NCI-H128 (cell line): ENCODE results near the gene TDP1.
"Not testable (repeated sequence)": the region's sequence is repeated elsewhere in the genome, so short reads cannot be mapped to it uniquely, and the experiment has no call there.

Source experiments
- DNase-seq: peaks from one replicate; lab custom pipeline; 2025; ENCODE audit not compliant: unreplicated experiment; lab: John Stamatoyannopoulos, UW

Gene TDP1

DNA sequence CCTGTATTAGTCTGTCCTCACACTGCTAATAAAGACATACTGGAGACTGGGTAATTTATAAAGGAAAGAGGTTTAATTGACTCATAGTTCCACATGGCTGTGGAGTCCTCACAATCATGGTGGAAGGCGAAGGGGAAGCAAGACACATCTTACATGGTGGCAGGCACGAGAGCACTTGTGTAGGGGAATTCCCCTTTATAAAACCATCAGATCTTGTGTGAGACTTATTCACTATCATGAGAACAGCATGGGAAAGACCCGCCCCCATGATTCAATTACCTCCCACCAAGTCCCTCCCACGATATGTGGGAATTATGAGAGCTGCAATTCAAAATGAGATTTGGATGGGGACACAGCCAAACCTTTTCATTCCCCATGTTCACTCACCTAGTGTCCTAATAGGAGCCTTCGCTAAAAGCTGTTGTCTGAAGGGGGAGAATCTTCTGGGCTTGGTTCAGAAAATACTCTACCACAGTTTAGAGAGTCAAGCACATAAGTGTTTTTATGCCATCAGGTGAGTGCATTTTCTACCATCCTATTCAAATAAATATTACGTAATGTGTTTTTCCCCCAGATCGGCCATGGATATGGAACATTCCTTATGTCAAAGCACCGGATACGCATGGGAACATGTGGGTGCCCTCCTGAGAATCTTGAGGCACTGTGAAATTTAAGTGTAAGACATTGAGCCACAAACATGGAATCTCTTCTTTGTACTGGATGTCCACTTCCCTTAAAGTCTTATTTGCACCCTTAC is 86.9 kb downstream of the TDP1 start:
- no peak for DNase-seq

DNA sequence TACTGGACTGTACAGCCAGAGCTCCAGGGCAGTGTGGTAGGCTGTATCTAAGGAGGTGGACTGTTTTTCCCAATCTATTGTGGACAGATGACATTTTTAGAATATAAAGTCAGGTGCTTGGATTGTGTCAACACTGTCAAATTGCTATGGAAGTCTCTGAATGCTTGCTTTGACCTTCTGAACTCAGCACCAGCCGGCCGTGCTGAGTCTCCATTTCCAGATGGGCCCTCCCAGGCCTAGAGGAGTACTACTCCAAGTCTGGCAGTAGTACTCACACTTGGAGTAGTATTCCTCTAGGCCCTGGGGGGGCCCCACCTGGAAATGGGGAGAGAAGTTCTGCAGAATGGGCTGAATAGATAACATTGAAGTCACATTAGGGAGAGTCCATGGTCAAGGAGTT is 89.9 kb downstream of the TDP1 start:
- DNase-seq: no peak

DNA sequence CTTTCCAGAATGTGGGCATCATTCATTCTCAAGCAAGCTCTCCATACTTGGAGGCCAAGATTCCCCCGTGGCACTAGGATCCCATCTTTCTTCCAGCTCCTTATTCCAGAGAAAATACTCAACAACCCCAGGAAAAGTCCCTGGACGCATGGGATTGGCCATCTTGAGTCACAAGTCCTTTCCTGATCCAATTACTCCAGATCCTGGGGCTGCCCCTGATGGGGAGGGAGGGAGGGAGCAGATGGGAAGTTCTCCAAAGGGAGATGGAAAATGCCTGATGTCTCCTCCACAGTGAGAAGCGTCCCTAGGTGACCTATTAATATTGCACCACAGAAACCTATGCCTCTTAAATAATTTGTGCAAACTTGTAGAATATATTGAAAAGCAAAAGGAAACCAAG is 93.7 kb downstream of the TDP1 start:
- DNase-seq: no peak

DNA sequence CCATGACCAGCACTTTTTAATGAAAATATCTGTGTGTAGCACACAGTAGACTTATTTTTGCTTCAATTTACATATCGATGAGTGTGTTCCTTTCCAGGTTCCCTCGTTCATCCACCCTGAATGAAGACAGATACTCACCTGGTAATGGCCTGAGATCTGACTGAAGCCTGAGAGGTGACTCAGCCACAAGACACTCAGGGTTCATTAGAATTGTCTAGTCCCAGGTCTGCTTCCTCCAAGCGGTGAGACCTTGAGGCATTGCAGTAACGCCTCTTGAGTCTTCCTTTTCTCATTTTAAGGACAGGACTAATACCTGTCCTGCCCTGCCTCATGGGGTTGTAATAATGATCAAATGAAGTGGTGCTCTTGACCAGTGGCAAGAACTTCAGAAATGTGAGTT is 94.5 kb downstream of the TDP1 start:
- DNase-seq: no peak

DNA sequence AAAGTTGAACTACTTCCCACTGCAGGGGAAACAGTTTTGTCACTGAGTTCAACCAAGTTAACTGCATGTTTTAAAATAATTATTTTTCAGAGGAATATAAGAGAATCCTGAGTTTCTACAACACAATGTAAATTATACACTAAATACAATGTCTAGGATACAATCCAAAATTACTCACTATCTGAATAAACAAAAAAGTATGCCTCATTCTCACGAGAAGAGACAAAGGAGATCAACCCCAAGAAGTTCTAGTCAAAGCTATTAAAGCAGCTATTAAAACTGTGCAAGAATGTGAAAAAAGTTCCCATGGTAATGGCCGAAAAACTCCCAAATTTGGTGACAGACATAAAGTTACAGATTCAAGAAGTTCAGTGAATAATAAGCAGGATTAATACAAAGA is 97.3 kb downstream of the TDP1 start:
- DNase-seq: no peak

DNA sequence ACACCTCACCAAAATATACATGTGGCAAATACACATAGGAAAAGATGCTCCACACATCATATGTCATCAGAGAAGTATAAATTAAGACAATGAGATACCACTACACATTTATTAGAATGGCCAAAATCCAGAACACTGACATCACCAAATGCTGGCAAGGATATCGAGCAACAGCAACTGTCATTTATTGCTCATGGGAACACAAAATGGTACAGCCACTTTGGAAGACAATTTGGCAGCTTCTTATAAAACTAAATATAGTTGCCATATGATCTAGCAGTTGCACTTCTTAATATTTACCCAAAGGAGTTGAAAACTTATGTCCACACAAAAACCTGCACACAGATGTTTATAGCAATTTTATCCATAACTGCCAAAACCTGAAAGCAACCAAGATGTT is 99.1 kb downstream of the TDP1 start:
- no peak for DNase-seq

DNA sequence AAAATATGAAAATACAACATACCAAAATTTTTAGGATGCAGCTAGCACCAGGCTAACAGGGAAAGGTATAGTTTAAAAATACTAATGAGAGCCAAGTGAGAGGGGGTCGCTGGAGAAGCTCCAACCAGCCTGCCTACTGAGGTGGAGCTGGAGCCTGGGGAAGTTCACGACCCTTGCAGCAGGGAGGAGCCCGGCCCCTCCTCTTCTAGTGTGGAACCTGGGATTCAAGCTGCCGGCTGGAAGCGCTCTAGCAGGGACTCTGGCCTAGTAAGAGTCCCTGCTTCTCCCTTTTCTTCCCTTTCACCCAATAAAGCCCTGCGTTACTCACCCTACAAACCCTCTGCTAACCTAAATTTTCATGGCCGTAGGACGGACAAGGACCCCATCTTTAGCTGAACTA is 101.1 kb downstream of the TDP1 start:
- no peak for DNase-seq

DNA sequence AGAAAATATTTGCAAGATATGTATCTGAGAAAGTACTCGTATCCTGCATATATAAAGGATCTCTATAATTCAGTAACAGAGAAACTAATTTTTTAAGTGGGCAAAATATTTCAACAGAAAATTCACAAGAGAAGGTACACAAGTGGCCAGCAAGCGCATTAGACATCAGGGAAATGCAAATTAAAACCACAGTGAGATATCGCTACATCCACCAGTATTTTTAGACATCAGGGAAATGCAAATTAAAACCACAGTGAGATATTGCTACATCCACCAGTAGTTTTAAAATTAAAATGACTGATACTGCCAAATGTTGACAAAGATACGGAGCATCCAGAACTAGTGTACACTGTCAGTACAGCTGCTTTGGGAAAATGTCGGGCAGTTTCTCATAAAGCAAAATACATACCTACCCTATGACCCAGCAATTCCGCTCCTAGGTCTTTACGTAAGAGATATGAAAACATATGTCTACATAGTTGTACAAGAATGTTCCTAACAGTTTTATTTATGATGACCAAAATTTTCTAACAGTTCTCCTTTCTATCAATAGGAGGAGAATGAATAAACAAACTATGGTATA is 103.2 kb downstream of the TDP1 start:
- no peak for DNase-seq

DNA sequence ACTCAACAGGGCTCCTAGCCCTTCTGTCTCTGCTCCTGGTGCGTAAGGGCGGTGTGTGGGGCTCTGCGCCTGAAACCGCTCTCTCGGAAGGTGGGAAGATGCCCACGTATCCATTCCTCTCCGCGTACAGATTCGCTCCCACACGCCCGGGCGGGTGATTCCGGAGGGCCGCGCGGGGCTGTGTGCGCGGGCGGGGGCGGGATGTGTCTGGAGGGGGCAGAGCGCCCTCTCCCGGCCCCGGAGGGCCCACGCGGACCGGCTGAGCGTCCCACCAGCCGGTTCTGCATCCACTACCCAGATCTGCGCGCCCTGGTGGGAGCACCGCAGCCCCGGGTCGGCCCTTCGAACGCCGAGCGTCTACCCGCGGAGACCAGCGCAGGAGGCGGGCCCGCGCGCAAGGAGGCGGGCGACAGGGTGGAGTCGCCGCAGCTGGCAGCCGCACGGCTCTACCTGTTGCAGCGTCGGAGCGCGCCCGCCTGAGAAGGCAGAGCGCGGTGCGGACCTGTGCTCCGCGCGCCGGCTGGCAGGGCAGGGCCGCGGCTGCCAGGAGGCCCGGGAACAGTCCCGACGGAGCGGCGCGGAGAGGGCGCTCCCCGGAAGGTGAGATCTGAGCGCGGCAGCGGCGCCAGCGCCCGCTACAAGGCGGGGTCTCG is 104.7 kb downstream of the TDP1 start:
- peak; percentile 63 for DNase-seq

DNA sequence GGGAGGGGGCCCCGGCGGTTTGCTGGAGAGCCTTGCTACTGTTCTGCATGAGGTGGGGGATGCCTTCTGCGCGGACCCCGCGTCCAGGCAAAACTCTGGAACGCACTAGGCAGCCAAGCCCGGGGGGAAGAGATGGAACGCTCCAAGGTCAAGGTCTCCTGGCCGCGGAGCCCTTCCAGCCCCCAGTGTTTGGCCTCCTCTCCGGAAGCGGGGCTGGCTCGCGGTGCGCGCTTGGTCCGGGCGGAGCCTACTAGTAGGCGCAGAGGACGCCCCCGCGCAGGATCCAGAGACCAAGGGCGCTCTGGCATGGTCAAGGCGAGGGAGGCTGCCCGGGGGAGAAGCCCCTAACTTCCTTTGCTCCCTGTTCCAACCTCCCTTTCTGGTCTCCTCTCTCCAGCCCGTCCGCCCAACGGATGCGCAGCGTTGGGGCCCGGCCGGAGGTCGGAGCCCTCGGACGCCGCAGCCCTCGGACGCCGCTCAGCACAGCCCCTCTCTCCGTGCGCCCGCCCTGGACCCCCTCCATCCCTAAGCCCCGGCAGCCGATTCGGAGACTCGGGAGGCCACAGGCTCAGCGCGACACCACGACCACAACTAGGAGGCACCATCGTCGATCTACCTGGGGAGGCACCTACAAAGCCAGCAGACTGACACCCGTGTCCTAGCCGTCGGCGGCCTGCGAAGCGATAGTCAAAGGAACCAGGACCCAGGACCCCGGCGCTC is 105.4 kb downstream of the TDP1 start:
- DNase-seq: no peak

DNA sequence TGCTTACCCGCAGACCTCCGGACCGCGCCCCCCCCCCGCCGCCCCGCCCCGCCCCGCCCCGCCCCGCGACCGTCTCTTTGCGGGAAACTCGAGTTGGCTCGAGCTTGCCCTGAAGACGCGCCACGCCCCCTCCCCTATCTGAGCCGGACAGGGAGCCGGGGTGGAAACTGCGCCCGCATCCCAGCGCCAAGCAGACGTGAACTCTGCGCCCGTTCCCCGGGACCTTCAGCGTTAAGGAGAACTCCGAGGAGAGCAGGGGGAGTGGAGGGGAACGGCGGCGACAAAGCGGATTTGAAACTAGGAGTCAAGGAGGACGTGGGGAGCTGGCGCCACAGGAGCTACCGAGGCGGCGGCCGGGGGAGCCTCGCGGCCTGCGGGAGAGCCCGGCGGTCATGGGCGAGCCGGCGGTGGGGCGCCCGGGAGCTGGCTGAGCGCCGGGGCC is 106.0 kb downstream of the TDP1 start, which contains the start of gene KCNK13:
Gene KCNK13, plus strand, starts transcription at position 310 of the 442 bp plus-strand sequence. CDS start 212 bp downstream, outside the sequence.
- no peak for DNase-seq

DNA sequence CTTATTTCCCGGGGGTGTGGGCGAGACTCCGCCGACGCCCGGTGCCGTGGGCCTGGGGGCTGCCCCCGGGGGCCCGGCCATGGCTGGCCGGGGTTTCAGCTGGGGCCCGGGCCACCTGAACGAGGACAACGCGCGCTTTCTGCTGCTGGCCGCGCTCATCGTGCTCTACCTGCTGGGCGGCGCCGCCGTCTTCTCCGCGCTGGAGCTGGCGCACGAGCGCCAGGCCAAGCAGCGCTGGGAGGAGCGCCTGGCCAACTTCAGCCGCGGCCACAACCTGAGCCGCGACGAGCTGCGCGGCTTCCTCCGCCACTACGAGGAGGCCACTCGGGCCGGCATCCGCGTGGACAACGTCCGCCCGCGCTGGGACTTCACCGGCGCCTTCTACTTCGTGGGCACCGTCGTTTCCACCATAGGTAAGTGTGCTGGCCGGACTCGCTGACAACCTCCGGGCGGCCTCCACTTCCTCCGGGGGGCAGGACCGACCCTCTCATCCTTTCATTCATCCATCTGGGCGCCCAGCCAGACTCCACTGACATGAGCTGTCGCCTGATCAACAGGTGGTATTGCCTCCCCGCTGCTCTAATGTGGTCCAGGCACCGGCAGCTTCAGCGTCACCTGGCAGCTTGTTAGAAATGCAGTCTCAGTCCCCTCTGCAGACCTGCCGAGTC is 106.5 kb downstream of the TDP1 start:
- peak; percentile 26 for DNase-seq

DNA sequence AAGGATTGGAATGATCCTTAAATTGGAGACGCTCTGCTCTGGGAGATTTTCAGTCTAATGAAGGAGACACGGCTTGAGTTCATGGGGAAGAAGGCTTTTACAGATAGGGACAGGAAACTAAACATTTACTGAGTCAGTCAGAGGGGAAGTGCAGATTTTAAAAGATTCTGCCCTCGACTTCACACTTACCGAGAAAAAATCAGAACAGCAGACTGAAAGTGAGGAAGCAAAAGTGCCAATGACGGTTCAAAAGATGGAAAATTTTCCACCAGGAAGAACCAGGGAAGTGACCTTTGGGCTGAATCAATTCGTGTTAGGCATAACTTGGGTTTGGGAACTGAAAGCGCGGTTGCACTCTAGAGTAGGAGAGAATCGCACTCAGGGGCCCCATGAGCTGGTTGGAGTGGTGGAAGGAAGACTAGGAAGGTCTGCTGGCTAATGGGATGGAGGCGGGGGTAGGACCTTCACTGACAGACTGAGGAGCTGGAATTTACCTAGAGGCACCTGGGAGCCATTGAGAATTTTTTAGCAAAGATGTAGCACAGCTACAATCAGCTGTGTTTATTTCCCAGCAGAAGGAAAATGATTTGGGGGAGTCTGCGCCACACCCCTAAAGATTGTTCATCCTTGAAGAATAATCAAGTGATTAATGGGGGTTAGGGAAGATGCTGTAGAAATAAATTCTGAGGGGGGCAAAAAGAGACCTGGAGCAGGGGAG is 107.3 kb downstream of the TDP1 start:
- no peak for DNase-seq

DNA sequence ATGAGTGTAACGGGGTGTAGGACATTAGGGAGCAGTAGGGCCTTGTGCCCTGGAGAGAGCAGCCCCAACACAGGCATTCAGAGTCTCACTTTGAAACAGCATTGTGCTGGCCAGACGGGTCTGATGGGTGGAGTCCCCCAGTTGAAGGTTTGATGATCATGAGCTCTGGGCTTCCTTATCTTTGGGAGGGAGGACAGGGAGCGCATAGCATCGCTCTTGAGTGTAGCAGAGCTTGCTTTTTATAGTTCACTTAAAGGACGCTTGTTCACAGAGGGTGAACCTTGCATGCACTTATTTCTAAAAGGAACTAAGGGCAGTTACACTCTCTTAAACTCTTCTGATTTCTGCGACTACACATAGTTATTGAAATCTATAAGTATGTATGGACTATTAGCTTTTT is 116.6 kb downstream of the TDP1 start:
- DNase-seq: no peak

DNA sequence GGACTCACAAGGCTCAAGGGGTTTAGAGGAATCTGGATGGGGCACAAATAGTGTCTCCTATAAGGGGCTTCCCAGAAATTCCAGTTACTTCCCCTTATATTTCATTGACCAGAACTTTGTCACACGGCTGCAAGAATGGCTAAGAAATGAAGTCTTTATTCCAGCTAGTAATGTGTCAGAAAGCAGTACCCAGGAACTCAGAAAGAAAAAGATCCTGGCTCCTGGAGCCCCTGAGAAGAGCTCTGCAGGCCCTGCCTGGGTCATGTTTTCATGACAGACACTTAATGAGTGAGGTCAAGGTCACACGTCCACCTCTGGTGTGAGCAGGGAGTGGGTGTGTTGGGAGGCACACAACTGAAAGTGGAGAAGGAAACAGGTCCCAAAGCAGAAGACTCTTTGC is 123.8 kb downstream of the TDP1 start:
- DNase-seq: no peak

DNA sequence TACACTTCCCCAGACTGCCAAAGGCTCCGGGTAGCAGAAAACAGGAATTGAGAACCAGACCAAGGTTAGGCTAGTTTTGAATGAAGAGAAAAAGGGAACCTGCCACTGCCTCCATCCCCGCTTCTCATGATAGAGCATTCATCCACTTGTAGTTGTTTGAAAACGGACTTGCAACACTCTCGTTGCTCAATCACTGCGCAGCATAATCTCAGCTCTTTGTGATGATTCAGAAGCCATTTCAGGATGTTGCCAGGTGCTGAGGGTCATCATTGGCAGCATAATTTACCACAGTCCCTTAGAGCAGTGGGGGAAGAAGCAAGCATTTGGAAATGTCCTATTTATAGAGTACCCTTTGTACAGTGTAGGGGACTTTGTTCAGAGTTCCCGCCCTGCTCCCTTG is 131.7 kb downstream of the TDP1 start:
- DNase-seq: no peak

DNA sequence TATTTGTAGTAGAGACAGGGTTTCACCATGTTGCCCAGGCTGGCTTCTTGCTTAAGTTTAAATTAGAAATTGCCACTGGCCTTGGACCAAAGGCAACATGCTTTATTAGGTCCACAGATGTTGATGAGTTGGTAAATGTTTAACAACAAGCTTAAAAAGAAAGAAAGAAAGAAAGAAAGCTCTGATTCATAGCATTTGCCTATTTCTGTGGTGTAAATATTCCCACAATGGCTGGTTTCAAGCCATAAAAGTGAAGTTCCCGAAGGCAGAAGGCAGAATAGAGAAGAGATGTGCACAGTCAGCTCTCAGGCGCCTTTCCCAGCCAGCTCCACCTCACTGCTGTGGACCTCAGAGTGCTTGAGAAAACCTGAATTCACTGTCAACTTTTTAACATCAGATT is 132.4 kb downstream of the TDP1 start:
- no peak for DNase-seq

DNA sequence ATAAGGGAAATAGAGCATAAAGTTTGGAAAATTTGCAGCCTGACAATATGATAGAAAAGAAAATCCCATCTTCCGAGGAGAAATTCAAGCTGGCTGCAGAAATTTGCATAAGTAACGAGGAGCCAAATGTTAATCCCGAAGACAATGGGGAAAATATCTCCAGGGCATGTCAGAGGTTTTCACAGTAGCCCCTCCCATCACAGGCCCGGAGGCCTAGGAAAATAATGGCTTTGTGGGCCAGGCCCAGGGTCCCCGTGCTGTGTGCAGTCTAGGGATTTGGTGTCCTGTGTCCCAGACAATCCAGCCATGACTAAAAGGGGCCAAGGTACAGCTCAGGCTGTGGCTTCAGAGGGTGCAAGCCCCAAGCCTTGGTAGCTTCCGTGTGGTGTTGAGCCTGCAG is 133.8 kb downstream of the TDP1 start:
- DNase-seq: not testable (repeated sequence)

DNA sequence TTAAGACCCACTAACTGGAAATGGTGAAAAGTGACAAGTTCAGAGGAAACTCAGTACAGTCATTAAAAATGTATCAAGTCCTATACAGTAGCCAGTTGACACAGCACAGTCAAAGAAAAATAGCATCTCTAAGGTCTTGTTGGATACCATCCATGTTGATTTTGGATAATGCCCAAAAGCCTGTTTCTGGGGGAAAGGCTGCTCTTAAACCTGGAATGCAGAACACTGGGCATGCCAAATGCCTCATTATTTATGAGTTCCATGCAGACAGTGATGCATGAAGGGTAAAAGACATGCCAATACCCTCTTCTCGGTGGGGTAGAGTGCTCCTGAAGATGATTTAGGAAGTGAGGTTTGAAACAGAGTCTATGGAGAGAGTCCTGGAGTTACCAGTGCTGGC is 135.7 kb downstream of the TDP1 start:
- DNase-seq: no peak

DNA sequence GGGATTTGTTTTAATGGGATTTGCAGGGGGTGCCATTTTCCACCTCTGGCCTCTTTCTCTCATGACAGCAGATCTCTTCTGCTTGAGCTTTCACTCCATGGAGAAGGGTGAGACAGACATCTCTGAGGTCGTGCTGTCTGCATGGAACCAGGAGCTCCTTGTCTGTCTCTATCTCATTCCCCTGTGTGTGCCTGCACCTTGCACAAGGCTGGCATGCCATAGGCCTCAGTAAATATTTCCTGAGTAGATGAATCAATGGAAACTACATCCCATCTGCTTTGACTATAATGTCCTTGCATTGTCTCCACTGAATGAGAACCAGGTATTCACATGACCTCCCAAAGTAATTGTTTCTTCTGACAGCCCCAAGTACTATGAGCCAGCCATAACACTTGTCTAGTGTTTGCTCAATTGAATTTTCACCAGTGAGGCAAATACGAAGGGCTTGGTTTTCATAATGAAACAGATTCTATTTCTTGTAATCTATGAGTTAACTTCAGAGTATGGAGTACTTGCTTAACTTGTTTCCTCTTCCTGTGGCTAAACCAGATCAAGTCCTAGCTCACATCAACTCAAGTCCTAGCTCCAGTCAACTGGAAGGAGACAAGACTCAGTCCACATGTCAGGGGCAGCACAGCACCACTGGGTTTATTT is 138.3 kb downstream of the TDP1 start:
- DNase-seq: no peak
